Skeletal muscle cell (primary cell): ENCODE results near the gene PLA1A.

Source experiments
- DNase-seq: peaks from one replicate; pipeline ENCODE4 v3.0.0-alpha.2; 2010; ENCODE audit warnings: low read depth
- H3K4me3 ChIP-seq: 2 replicates; pipeline ENCODE4 v1.5.1; 2011; ENCODE audit warnings: low read depth, mild to moderate bottlenecking, control low read depth, low read length, moderate library complexity

Gene PLA1A

DNA sequence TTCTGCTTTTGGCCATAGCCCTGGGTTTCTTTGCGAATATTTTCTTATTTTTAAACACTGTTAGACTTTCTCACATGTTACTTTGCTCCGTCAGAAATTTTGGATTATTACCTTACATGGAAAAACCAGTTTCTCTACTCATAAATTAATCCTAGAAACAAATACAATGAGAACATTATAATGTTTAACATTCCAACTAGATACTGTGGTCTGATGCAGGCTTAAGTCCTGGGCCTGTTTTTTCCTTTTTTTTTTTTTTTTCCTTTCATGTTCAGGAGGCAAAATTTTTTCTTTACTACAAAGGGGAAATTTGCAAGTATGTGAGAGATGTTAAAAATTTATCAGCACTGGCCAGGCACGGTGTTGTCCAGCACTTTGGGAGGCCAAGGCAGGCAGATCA is 33.8 kb downstream of the PLA1A start:
- no peak for DNase-seq
- H3K4me3 ChIP-seq: no peak overlapping the region

GRCh38 chr3:119632216-119632615 is 34.5 kb downstream of the PLA1A start:
- H3K4me3 ChIP-seq: no peak overlapping the region
- DNase-seq: no peak

GRCh38 chr3:119632829-119633228 is 35.1 kb downstream of the PLA1A start:
- H3K4me3 ChIP-seq: no peak overlapping the region
- no peak for DNase-seq

GRCh38 chr3:119635719-119636118 is 38.0 kb downstream of the PLA1A start:
- no peak overlapping the region for H3K4me3 ChIP-seq
- no peak for DNase-seq

DNA sequence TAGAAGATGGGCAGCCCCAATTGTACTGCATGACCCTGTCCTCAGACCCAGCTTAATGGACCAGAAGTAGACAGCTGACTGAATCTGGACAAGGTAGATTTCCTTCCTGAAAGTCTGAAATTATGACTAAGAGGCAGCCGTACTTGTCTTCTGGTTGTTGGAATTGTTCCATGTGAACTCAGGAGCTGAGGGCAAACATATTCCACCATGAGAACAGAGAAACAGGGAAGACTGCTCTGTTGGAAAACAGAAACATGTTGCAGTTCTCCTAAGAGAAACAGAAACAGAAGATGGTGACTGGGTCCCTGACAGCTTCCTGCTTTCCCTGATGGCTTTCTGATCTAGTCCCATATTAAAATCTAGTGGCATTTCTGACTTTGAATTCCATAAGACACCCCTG is 38.6 kb downstream of the PLA1A start:
- DNase-seq: no peak
- H3K4me3 ChIP-seq: no peak overlapping the region

DNA sequence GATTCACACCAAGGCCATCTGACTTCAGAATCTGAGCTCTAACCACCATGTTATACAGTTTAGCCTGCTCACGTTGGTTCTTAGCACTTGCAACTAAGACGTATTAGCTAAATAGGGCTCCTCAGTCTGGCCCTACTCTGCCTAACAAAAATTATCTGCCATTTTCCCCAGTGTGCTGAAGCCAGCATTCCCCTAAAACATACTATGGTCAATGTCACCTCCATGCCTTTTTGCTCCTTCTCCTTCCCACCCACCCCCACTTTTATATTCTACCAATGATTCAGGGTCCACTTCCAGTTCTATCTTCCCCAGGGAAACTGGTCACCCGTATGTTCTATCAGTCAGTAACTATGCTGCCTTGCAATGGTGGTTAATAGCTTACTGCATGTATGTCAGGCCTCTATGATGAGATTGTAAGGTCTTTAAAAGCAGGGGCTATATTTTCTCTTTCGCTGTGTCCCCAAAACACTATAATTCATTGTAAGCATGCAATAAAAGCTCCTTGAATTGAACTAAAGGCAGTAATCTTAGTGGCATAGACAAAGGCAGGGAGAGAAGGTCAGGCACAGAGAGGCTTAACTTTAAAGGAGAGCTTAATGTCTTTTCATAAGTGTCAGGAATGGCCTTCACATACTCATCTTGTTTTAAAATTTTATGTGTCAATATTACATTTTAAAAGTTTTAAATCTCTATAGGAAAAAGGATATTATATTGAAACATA is 39.4 kb downstream of the PLA1A start:
- DNase-seq: no peak

DNA sequence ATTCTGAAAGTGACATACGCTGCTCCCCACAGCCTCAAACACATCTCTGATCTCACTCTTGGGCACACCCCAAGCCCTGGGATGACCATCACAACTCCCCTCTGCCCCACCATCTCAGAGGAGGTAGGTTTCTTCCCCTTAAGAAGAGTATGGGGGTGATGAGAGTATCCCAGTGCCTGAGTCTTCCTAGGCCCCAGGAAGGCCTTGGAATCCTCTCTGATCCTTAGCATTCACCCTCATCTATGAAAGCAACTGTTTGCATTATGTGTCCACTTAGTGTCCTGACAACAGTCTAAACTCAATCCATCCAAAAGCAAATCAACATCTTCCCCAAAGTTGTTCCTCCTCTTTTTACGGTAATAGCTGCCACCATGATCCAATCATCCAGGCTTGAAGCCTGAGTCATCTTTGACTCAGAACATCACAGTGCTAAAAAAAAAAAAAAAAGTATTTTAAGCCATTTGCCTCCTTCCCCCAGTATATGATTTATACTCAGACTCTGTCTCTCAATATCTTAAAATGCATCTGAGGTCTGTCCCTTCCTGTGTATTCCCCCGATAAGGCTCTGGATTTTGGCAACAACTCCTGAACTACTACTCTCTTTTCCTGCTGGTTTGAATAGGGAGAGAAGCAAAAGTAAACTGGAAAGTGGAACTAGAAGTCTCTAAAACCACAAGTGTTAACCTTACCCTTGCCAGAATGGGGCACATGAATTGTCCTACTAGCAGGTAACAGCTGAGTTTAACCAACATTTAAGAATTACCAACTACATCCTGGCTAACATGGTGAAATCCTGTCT is 40.2 kb downstream of the PLA1A start:
- no peak overlapping the region for H3K4me3 ChIP-seq
- peak; percentile 76 for DNase-seq

More for the DNA sequence above, 39.4 kb downstream of the PLA1A start:
- H3K4me3 ChIP-seq: no peak overlapping the region

GRCh38 chr3:119639494-119640350 is 42.0 kb downstream of the PLA1A start:
- no peak for DNase-seq
- no peak overlapping the region for H3K4me3 ChIP-seq

GRCh38 chr3:119641416-119641815 is 43.7 kb downstream of the PLA1A start:
- DNase-seq: no peak
- no peak overlapping the region for H3K4me3 ChIP-seq

GRCh38 chr3:119642746-119643473 is 45.2 kb downstream of the PLA1A start:
- DNase-seq: no peak
- H3K4me3 ChIP-seq: no peak overlapping the region

DNA sequence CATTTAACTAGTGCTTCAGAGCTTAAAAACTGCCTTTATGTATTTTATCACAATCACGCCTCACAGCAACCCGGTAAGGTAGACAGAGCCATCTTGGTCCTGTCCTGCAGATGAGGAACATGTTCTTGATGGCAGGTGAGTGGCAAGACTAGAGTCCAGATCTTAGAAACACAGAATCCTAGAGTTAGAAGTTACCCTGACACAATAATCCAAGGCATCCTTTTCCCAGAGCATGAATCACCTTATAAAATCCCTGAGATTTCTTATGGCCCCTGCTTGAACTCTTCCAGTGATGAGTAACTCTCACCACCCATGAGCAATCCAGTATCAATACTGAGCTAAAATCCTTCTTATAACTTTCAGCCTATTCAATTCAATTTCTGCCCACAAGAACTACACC is 45.8 kb downstream of the PLA1A start:
- H3K4me3 ChIP-seq: no peak overlapping the region
- DNase-seq: no peak

- H3K4me3 ChIP-seq: no peak overlapping the region
- DNase-seq: no peak
These were observed 46.8 kb downstream of the PLA1A start for GRCh38 chr3:119644481-119644880.

DNA sequence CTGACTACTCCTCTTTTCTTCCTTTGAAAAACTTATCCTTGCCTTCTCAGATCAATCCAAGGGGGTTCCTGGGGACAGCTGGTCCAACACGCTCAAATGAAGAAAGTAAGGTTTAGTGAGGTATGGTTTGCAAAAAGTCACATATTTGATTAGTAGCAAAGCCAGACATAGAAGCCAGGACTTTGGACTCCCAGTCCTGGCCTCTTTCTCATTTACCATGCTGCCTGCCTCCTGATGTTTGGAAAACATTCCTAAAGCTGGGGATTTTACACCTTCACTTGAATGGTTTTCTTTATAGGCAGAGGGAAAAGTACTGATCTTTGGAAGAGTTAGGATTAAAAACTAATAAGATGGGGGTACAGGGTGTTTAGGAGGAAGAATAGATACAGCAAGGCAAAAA is 48.1 kb downstream of the PLA1A start:
- no peak for DNase-seq
- no peak overlapping the region for H3K4me3 ChIP-seq

DNA sequence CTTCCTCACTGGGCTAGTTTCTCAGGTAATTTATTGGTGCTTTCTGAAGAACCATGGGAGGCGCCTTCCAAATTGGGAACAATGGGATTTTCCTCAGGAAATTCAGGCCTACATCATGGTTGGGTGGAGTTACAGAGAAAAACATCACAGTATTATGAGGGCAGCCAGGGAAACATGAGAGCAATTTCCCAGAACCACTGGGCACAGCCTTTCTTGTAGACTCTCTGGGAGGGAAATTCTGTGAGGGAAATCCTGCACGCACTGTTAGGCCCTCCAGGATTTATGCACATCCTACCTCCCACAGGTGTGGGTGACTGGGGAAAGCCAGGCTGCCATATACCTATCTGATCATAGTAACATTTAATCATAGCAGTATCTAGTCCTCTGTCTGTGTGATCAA is 49.5 kb downstream of the PLA1A start:
- no peak overlapping the region for H3K4me3 ChIP-seq
- no peak for DNase-seq

DNA sequence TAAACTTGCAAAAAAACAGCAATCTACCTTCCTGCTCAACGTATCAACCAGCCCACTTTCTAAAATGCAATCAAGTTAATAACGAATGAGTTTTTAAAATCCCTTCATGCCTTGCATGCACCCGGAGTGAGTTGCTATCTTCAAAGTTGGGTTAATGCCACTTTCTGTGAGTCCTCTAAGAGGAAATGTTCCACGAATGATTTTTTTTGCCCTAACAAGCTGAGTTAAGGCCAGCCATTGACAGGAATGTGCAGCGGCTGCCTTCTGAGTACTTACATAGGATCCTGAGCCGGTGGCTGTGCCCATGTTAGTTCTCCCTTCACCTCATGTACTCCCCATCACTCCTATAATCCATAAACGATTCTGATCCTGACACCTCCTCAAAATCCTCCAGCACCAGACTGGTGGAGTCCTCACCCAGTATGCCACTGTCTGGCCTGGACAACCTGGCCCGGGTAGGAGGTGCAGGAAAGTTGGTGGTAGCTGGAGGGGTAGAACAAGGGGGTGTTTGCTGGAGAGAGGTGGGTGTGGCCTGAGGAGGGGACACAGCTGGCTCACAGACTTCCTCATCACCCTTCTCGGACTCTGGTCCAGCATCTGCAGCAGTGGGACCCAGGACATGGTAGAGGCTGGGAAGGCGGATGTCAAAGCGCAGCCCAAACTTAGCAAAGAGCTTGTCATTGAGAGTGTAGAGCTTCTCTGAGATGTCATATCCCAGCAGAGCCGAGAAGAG is 50.3 kb downstream of the PLA1A start:
- no peak for DNase-seq
- no peak overlapping the region for H3K4me3 ChIP-seq

DNA sequence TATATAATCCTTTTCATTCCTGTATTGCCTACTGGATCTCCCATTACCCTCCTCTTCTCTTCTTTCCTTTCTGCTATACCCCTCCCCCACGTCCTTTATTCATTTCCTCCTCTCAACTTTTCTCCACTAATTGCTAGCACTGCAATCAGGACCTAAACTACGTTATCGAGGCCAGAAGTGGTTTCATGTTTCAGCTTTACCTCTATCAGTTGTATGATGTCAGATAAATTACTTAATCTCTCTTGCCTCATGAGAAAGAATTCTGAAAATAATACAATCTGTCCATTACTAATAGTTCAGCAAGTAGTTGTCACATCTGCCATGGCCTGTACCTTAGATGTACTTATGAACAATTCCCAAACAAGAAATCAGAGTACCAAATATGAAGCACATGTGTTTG is 52.1 kb downstream of the PLA1A start:
- H3K4me3 ChIP-seq: no peak overlapping the region
- DNase-seq: no peak

DNA sequence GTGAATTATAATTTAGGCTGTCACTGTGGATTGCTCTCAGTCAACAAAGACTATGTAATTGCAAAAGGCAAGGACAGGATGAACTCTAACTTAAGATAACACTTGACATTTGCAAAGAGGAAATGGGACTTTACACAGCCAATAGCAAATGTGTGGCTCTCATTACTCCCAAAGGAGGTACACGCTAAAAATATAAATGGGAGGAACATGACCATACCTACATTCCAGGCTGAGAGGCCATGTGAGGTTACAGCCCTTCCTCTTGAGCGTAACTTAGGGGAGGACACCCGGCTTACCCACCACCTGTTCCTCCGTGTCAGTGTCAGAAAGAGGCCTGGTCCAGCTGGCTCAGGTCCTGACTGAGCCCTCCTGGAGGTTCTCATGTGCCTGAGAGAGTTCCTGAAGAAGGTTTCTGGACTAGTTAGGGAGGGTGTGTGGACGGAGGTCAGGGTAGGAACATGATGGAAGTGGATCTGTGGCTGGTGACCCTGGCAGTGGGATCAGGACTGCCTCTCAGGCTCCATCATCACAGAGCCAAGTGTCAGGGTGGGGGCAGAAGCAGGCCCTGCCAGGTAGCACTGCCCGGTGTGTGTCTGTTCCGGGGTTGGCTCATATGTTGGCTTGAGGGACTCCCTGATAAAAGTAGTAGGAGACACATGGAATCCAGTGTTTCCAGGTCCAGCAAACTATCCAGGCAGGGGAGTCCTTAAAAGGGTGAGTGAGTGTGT is 54.8 kb downstream of the PLA1A start:
- DNase-seq: no peak
- H3K4me3 ChIP-seq: no peak overlapping the region

GRCh38 chr3:119653876-119654275 is 56.2 kb downstream of the PLA1A start:
- no peak overlapping the region for H3K4me3 ChIP-seq
- no peak for DNase-seq
